Renal cortex interstitium (tissue), 11 donors: ENCODE results near the gene MEG3. TPM values are rescaled to one million over a fixed set of nuclear protein-coding genes. Genes with fewer than 3 reads are reported as not detected.
"Not testable (repeated sequence)": the region's sequence is repeated elsewhere in the genome, so short reads cannot be mapped to it uniquely, and the experiment has no call there.

ENCODE experiments used
- DNase-seq, 11 donors: peaks; one replicate each; pipeline ENCODE4 v3.0.0-alpha.2; 2013; ENCODE audit warnings: low read depth in 9 of 11, low spot score in 4 of 11; ENCODE audit errors: extremely low read depth in 1 of 11
- polyA plus RNA-seq, 3 donors: library from polyadenylated mRNA; unstranded; fragments of 120-200 nt; gene quantifications; one replicate each; pipeline ENCODE4 v1.2.1, GENCODE V29; 2013; ENCODE audit not compliant: insufficient read length in 3 of 3

Gene MEG3
- polyA plus RNA-seq, 3 donors = 138 to 309 (median 144) TPM

DNA sequence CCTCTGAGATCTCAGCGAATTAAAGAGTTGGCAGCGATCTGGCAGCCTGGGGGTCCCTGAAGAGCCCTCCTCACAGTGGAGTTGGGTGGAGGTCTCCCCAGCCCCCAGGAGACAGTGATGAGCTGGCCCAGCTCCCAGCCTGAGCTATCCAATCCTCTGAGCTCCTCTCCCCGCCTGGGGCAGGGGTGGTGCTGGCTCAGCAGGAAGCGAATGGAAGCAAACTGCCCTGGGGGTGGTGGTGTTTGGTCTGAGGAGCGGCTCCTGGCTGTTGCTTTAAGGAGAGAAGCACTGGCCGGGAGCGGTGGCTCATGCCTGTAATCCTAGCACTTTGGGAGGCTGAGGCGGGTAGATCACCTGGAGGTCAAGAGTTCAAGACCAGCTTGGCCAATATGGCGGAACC, 19.5 kb upstream of the MEG3 start:
- no peak for DNase-seq

DNA sequence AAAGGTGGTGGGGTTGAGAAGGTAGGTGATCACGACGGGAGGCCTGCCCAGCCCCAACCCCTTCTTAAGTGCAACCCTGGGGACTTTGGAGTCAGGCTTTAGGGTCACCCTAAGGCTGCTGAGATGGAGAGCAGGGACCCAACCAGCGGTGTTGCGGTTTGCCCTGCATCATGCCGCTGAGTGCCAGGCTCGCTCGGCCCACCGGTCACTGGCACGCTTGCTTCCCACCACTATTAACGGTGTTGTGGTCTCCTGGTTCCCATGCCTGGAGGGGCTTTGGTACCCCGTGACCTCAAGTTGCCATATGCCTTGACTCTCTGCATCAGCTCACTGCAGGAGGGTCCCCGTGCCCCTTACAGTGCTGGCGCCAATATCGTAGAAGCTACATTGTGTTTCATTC, 18.4 kb upstream of the MEG3 start:
- DNase-seq = no peak

DNA sequence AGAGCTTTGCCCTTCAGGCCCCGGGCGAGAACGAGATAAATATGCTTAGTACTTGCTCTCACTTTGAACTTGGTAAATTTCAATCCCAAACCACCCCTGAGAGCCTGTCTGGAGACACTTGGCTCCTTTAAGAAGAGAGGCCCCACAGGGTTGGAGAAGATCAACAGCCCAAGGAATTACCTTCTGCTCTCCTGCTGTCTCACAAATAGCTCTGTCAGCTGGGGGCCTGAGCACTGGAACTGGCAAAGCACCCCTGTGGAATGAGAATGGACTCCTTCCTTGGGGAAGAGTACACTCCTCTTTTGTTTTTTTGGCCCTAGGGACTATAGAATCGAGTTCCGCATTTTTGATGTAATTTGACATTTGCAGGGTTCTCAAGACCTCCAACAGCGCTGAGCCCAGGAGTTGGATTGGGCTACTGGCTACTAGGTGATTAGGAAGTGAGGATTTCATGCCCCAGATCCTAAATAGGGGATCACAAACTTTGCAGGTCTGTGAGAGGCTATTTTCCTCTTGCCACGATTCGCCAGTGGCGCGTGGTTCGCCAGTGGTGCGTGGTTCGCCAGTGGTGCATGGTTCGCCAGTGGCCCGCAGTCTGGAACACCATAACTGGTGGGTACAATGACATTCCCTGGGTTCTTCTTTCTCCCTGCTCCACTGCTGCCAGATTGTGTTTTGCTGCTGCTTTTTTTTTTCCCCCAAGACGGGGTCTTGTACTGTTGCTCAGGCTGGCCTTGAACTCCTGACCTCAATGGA, 17.8 kb upstream of the MEG3 start:
- DNase-seq = no peak

DNA sequence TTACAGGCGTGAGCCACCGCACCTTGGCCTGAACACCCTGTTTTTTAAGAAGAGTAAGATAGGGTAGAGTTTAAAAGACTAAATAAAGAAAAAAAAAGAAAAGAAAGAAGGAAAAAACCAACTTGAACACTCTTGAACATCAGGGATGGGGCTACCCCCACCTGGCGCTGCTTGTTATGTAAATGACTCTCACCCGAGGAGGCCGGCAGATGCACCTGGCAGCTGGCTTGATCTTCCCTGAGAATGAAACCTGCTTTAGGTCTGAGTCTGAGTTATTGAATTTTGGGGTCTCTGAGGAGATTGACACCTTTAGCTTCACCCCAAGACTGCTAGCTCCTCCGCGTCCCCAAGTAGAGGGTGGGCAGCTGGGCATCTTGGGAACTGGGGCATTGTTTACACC, 15.5 kb upstream of the MEG3 start:
- DNase-seq = no peak

- no peak for DNase-seq
Measured at GRCh38 chr14:100810861-100811461, 15.0 kb upstream of the MEG3 start.

DNA sequence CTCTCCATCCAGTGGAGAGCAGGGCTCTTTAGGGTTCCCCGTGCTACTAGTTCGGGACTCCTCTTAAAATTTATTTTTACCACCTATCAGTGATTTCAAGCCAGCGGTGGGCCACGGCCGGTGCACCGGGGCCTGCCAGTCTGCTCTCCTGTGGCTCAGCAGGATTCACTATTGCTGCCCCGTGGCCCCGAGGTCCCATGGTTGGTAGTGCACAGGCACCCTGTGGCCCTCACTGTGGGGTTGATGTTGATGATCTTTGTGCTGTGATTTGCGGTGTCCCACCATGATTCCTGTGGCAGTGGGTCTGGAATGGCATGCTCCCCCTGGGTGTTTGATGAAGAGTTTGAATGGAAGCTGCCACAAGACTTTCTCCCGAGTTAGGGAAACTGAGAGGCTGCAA, 12.6 kb upstream of the MEG3 start:
- no peak for DNase-seq

DNA sequence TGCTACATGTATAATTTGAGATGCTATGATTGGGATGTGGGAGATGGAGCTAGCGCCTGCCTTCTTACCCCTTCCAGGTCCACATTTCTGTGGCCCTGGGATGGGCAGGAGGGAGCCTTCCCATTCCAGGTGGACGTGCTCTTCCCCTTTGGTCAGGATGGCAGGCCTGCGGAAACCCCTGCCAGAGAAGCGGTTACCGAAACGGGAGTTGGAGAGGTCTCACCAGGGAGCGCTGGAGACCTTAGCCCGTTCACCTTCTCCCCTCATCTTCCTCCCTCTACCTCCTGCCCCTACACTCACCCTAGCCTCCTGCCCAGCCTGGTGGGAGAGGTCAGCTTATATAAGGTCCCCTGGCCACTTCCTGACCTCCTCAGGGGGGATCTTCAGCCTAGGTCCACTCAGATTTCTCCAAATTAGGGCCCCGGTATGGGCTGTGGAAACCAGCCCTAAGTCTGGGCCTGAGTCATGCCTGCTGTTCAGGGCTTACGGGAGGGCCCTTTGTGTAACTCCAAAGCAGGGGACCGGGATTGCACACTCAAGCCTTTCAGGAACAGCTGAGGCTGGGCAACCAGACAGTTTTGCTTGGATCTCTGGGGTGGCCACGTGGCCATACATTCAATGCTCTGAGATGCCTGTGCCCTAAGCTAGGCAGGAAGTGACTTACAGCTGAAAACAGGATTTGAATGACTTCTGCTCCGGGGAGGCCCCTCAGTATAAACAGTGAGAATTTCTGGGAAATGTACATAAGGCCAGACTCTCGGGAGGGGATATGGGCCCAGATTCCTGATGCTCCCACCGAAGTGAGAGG, 10.2 kb upstream of the MEG3 start:
- no peak for DNase-seq

GRCh38 chr14:100816286-100816949, 9.5 kb upstream of the MEG3 start:
- no peak for DNase-seq

- no peak for DNase-seq
Measured at GRCh38 chr14:100816950-100817901, 8.7 kb upstream of the MEG3 start.

DNA sequence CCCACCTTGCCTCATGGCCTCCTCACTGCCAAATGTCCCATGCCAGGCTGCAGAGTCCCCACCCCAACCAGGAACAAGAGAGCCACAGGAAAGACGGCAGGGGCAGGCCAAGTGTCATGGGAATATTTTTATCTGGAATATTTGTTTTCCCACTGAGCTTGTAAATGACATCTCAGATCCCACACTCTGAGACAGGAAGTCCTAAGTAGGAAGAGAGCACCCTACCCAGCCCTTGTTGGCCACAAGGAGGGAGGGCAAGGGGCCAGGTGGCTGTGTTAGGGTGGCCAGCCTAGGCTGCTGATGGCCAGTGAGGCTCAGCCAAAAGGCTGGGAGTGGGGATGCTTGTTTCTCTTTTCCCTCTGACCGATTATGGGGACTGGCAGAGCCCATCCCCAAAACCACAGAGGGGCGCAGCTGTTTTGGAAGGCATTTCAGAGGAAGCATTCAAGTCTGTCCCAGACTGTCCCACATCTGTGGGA, 7.7 kb upstream of the MEG3 start:
- DNase-seq = no peak

DNA sequence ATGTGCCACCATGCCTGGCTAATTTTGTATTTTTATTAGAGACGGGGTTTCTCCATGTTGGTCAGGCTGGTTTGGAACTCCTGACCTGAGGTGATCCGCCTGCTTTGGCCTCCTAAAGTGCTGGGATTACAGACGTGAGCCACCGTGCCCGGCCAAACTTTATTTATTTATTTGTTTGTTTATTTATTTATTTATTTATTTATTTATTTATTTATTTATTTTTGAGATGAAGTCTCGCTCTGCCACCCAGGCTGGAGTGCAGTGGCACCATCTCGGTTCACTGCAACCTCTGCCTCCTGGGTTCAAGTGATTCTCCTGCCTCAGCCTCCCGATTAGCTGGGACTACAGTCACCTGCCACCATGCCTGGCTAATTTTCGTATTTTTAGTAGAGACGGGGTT, 7.0 kb upstream of the MEG3 start:
- DNase-seq = not testable (repeated sequence)

DNA sequence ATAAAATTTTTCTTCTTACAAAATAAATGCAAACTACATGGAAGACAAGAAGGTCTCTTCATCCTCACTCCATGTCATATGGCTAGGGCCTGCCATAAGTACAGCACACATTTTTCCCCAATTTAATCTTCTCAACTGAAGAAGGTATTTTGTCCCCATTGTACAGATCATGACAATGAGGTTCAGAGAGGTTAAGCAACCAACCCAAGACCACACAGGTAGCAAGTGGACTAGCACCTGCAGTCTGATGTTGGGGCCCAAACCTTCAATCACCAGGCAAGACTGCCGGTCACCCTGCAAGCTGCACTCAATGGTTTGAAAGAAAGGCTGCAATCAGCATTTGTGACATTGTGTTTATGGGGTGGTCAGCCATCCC, 6.5 kb upstream of the MEG3 start:
- no peak for DNase-seq

- DNase-seq = no peak
Measured at GRCh38 chr14:100819829-100820475, 6.0 kb upstream of the MEG3 start.

- no peak for DNase-seq
Measured at GRCh38 chr14:100820957-100821356, 5.0 kb upstream of the MEG3 start.

DNA sequence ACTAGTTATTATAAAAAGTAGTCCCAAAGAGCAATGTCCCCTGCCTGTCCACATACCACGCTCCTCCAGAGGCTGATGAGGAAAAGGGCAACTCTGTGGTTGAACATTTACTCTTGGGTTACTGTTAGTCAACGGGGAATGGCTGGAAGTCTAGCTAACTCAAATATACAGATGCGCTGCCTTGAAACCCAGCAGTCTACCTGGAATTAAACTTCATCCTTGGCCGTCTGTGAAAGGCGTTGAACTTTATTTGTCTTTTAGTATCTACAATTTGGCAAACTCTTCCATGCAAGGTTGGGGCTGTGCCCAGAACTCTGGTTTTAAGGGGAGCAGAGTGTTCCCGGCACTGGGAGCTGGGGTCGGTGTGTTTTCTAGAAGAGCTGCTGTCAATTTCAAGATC, 3.9 kb upstream of the MEG3 start:
- no peak for DNase-seq

- DNase-seq = peak in 3 of 11 donors; percentile 55 to 57 (median 57)
Measured at GRCh38 chr14:100822532-100823296, 3.2 kb upstream of the MEG3 start.

GRCh38 chr14:100823413-100824080, 2.4 kb upstream of the MEG3 start:
- no peak for DNase-seq
